Measurements from ENCODE around the gene SLC8B1. TPM values are rescaled to one million over a fixed set of nuclear protein-coding genes. Genes with fewer than 3 reads are reported as not detected.

Gene SLC8B1
- total RNA-seq, 4 donors from 2014 or later = 20.9 to 44.2 (median 29.8) TPM

GRCh38 chr12:113249546-113249945 is 85.4 kb downstream of the SLC8B1 start:
- Histone ChIP-seq H3K27ac (no peak overlapping the region), H3K4me1 (peaks cover 4 to 32% (median 21%) of the 10 kb centered on the region in 3 donors), H3K27me3 (no peaks in the 10 kb centered on the region), H3K9me3 (peaks cover 0 to 8% (median 0%) of the 10 kb centered on the region in 3 donors), H3K4me3 (no peak overlapping the region), H3K36me3 (peaks cover 0 to 54% of the 10 kb centered on the region in 2 donors)
- ATAC-seq = no peak
- no peak for TF ChIP-seq POLR2AphosphoS5 (IDR thresholded peaks at IDR 0.05)
- 92 to 96% methylated on average over 4 to 8 of the region's 12 CpGs for WGBS, 2 donors (ENCODE audit: low coverage in 1 of 2)

DNA sequence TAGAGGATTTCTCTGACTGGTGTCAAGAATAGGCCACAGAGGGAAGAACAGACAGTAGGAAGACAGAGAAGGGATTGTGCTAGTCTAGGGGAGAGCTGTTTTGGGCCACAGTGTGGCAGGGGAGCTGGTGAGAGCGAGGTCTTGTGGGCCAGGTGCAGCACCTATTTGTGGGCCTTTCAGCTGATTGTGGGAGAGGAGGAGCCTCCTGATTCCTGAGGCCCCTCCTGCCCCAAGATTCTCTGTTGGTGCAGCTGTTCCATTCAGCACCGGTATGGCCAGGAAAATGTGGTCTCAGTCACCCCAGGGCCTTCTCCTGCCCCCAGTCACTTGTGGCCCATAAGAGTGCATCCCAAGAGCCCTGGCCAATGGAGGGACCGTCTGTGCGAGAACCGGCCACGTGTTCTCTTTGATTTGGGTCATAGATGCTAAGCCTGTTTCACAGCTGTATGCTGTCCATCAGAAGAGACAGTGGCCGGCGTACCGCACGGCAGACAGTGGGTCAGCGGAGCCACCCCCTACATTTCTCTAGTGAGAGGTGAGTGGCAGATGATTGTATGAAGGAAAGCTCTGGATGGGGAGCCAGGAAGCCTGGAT is 86.0 kb downstream of the SLC8B1 start:
- H3K9me3 ChIP-seq = peaks cover 0 to 8% (median 0%) of the 10 kb centered on the region in 3 donors
- H3K27ac ChIP-seq = no peak overlapping the region
- ATAC-seq = no peak
- H3K4me3 ChIP-seq = no peak overlapping the region
- peaks cover 0 to 48% of the 10 kb centered on the region in 2 donors for H3K36me3 ChIP-seq
- peaks cover 4 to 38% (median 26%) of the 10 kb centered on the region in 3 donors for H3K4me1 ChIP-seq
- TF ChIP-seq POLR2AphosphoS5 (IDR thresholded peaks at IDR 0.05) (no peak), EP300 (IDR thresholded peaks at IDR 0.05) (no peak), POLR2A (IDR thresholded peaks at IDR 0.05) (no peak)
- TF ChIP-seq, protein P1, sequence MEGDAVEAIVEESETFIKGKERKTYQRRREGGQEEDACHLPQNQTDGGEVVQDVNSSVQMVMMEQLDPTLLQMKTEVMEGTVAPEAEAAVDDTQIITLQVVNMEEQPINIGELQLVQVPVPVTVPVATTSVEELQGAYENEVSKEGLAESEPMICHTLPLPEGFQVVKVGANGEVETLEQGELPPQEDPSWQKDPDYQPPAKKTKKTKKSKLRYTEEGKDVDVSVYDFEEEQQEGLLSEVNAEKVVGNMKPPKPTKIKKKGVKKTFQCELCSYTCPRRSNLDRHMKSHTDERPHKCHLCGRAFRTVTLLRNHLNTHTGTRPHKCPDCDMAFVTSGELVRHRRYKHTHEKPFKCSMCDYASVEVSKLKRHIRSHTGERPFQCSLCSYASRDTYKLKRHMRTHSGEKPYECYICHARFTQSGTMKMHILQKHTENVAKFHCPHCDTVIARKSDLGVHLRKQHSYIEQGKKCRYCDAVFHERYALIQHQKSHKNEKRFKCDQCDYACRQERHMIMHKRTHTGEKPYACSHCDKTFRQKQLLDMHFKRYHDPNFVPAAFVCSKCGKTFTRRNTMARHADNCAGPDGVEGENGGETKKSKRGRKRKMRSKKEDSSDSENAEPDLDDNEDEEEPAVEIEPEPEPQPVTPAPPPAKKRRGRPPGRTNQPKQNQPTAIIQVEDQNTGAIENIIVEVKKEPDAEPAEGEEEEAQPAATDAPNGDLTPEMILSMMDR (IDR thresholded peaks at IDR 0.05) = no peak
- 70 to 92% methylated on average over 2 to 4 of the region's 11 CpGs for WGBS, 2 donors (ENCODE audit: low coverage in 1 of 2)
- H3K27me3 ChIP-seq = no peaks in the 10 kb centered on the region

Small RNA genes within 50 kb of the gene (small RNA-seq; reads per million reads assigned to genes)
- 0 to 0.18 (median 0) reads per million in 4 donors for gene MIR6762

Other genes starting within 250 kb of the SLC8B1 start
- gene RASAL1, start 199.3 kb downstream of the SLC8B1 start, total RNA-seq = 1 to 10 TPM in 1 of 4 donors, not detected in 3; 1.7 TPM
- not detected for gene CFAP73, start 185.4 kb downstream of the SLC8B1 start, total RNA-seq
- 10 to 100 TPM; 38.0 to 60.4 (median 53.3) TPM for gene DDX54, start 149.6 kb downstream of the SLC8B1 start, total RNA-seq
- 10 to 100 TPM; 12.3 to 22.8 (median 16.6) TPM for gene RITA1, start 149.4 kb downstream of the SLC8B1 start, total RNA-seq
- gene TPCN1, start 113.6 kb downstream of the SLC8B1 start, total RNA-seq = 10 to 100 TPM; 24.0 to 47.0 (median 37.3) TPM
- gene PLBD2, start 23.5 kb upstream of the SLC8B1 start, total RNA-seq = 10 to 100 TPM; 23.1 to 54.4 (median 31.3) TPM
- 1 to 10 TPM in 1 of 4 donors, under 1 TPM in 1, not detected in 2; 0.39 to 5.5 TPM for gene SDS, start 68.8 kb upstream of the SLC8B1 start, total RNA-seq
- gene SDSL, start 87.3 kb upstream of the SLC8B1 start, total RNA-seq = 1 to 10 TPM; 1.1 to 7.5 (median 2.6) TPM
- gene LHX5, start 136.8 kb upstream of the SLC8B1 start, total RNA-seq = not detected